ENCODE data around the gene CREM. TPM values are rescaled to one million over a fixed set of nuclear protein-coding genes. Genes with fewer than 3 reads are reported as not detected.

CREM gene
- total RNA-seq, 2 experiments from 2014 or later, result 65.7 to 67.0 TPM

DNA sequence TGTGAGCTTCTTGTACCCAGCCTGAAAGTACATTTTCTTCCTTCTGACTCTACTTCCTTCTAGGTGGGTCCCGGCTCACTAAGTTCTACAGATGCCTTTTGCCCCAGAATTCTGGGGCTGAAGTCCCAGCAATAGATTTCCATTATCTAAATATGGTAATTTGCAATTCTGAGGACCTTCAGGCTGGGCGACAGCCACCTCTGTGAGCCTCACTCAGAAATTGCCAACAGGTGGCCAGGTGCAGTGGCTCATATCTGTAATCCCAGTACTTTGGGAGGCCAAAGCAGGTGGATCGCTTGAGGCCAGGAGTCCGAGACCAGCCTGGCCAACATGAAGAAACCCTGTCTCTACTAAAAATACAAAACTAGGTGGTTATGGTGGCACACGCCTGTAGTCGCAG is 23.7 kb downstream of the CREM start:
- ChIA-PET POLR2A (interaction anchor here (1.2 to 2.3 kb wide), 3 partner anchors 23 to 45 kb away, joined by 4 to 16 read pairs (median 7); partner anchors contain the start of gene CREM), CTCF (interaction anchor here (1.2 to 2.5 kb wide), 3 partner anchors 15 to 377 kb away, joined by 3 to 16 read pairs (median 5); no protein-coding TSS in a partner anchor)
- Mint-ChIP-seq H3K36me3 (ENCODE audit: low read depth) (peaks cover 8% of the 10 kb centered on the region), H3K27me3 (no peaks in the 10 kb centered on the region), H3K4me1 (ENCODE audit: low read depth) (peaks cover 27% of the 10 kb centered on the region), H3K27ac (peak overlapping the region; percentile 83), H3K4me3 (no peak overlapping the region), H3K9me3 (no peaks in the 10 kb centered on the region)
- ATAC-seq (ENCODE audit: poor library complexity) (no peak), DNase-seq (no peak)
- Histone ChIP-seq H3K9me3 (ENCODE audit: control insufficient read depth in 1 of 2, insufficient read depth in 1 of 2, low read length in 2 of 2) (no peaks in the 10 kb centered on the region), H3K27ac (ENCODE audit: low read depth in 1 of 2, low read length in 2 of 2) (peak overlapping the region in 1 of 2 donors; percentile 71), H3K4me3 (ENCODE audit: low read length) (no peak overlapping the region), H3K36me3 (ENCODE audit: insufficient read depth, low read length) (no peaks in the 10 kb centered on the region), H3K27me3 (ENCODE audit: control insufficient read depth in 1 of 2, insufficient read depth in 2 of 2, low read length in 2 of 2) (no peaks in the 10 kb centered on the region), H3K4me1 (ENCODE audit: insufficient read depth, low read length) (peaks cover 18% of the 10 kb centered on the region)
- TF ChIP-seq CTCF (IDR thresholded peaks at IDR 0.05), result no peak
- intact Hi-C loops (cut with DNase I, micrococcal nuclease), result no loop called here

GRCh38 chr10:35152992-35153391 is 26.3 kb downstream of the CREM start:
- H3K9me3 Mint-ChIP-seq, result no peaks in the 10 kb centered on the region
- intact Hi-C loops (cut with DNase I, micrococcal nuclease), result no loop called here
- TF ChIP-seq CTCF (IDR thresholded peaks at IDR 0.05), result no peak
- no peak for ATAC-seq (ENCODE audit: poor library complexity)
- H3K36me3 Mint-ChIP-seq (ENCODE audit: low read depth), result peaks cover 8% of the 10 kb centered on the region
- no peak for DNase-seq
- no peak overlapping the region for H3K4me3 ChIP-seq (ENCODE audit: low read length)
- no peaks in the 10 kb centered on the region for H3K27me3 Mint-ChIP-seq
- no peak overlapping the region for H3K27ac ChIP-seq (ENCODE audit: low read depth in 1 of 2, low read length in 2 of 2)
- peaks cover 27% of the 10 kb centered on the region for H3K4me1 Mint-ChIP-seq (ENCODE audit: low read depth)
- no peaks in the 10 kb centered on the region for H3K36me3 ChIP-seq (ENCODE audit: insufficient read depth, low read length)
- H3K27me3 ChIP-seq (ENCODE audit: control insufficient read depth in 1 of 2, insufficient read depth in 2 of 2, low read length in 2 of 2), result no peaks in the 10 kb centered on the region
- H3K4me3 Mint-ChIP-seq, result no peak overlapping the region
- H3K9me3 ChIP-seq (ENCODE audit: control insufficient read depth in 1 of 2, insufficient read depth in 1 of 2, low read length in 2 of 2), result no peaks in the 10 kb centered on the region
- H3K4me1 ChIP-seq (ENCODE audit: insufficient read depth, low read length), result peaks cover 18% of the 10 kb centered on the region
- H3K27ac Mint-ChIP-seq, result no peak overlapping the region
- CTCF ChIA-PET, result interaction anchor here (0.5 to 1.6 kb wide), 3 partner anchors 10 to 100 kb away, joined by 3 to 5 read pairs (median 3); no protein-coding TSS in a partner anchor
- POLR2A ChIA-PET, result no interaction called here

GRCh38 chr10:35153716-35154115 is 27.1 kb downstream of the CREM start:
- H3K4me3 ChIP-seq (ENCODE audit: low read length), result no peak overlapping the region
- Mint-ChIP-seq H3K4me3 (no peak overlapping the region), H3K27me3 (no peaks in the 10 kb centered on the region), H3K36me3 (ENCODE audit: low read depth) (peaks cover 8% of the 10 kb centered on the region), H3K9me3 (no peaks in the 10 kb centered on the region), H3K27ac (no peak overlapping the region), H3K4me1 (ENCODE audit: low read depth) (peaks cover 27% of the 10 kb centered on the region)
- H3K27me3 ChIP-seq (ENCODE audit: control insufficient read depth in 1 of 2, insufficient read depth in 2 of 2, low read length in 2 of 2), result no peaks in the 10 kb centered on the region
- ChIA-PET CTCF (interaction anchor here (1.1 to 1.6 kb wide), 2 partner anchors 11 to 14 kb away, joined by 3 to 5 read pairs; no protein-coding TSS in a partner anchor), POLR2A (no interaction called here)
- no peak for DNase-seq
- no peaks in the 10 kb centered on the region for H3K9me3 ChIP-seq (ENCODE audit: control insufficient read depth in 1 of 2, insufficient read depth in 1 of 2, low read length in 2 of 2)
- TF ChIP-seq CTCF (IDR thresholded peaks at IDR 0.05), result no peak
- no peak for ATAC-seq (ENCODE audit: poor library complexity)
- H3K27ac ChIP-seq (ENCODE audit: low read depth in 1 of 2, low read length in 2 of 2), result no peak overlapping the region
- intact Hi-C loops (cut with DNase I, micrococcal nuclease), result no loop called here
- no peaks in the 10 kb centered on the region for H3K36me3 ChIP-seq (ENCODE audit: insufficient read depth, low read length)
- H3K4me1 ChIP-seq (ENCODE audit: insufficient read depth, low read length), result peaks cover 18% of the 10 kb centered on the region
